Glomerular endothelial cell (primary cell): ENCODE results near the gene OSTF1. TPM values are rescaled to one million over a fixed set of nuclear protein-coding genes. Genes with fewer than 3 reads are reported as not detected.

Experiments
- DNase-seq: peaks from one replicate; pipeline ENCODE4 v3.0.0-alpha.2; 2011; ENCODE audit warnings: low read depth, low spot score; ENCODE audit errors: extremely low read depth
- total RNA-seq: library from RNA; depleted of rRNA; stranded (reverse); fragments of >200 nt; gene quantifications from 2 replicates; pipeline ENCODE4 v1.2.3, GENCODE V29; 2015

The OSTF1 gene
- 62.8 and 63.5 TPM in 2 replicates for total RNA-seq

- DNase-seq: no peak
These were observed at the start of gene OSTF1, which contains the start of gene NMRK1 for GRCh38 chr9:75087824-75088645. Gene OSTF1, plus strand, starts transcription at chr9:75088514. Its CDS starts 179 bp downstream, at chr9:75088693. Gene NMRK1, minus strand, starts transcription at chr9:75088155. Its CDS starts 5,040 bp downstream, at chr9:75083115.

DNA sequence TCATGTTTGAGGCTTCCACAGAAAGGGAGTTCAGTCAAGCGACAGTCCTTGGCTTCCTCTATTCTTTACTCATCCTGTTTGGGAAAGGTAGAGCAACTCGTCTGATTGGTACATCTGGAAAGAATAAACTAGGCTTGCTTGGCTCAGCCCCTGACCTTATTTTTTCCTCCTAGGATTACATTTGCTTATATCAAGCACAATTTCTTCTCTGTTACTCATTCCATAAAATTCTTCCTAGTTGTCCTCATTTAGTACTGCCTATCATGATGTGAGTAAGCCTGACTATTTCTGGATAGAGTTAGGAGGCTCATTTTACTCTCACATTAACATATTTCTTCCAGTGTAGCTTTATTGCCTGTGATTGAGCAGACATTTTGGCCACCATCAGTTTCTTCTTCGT is 49.3 kb upstream of the OSTF1 start:
- DNase-seq: no peak

DNA sequence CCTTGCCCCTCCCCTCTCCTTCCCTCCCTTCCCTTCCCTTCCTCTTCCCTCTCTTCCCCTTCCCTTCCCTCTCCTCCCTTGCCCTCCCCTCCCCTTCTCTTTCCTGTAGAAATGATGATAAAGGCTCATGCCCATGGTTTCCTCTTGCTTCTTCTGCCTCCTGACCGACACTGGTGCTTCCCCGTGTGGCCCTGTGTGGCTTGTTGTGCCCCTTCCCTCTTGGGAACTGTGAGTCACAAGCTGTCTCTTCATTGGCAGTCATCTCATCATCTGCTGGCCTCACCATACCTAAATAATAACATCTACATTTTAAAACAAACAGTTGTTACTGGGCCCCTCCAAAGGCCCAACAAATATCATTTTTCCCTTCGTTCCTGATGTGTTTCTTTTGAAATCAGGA is 48.5 kb upstream of the OSTF1 start:
- no peak for DNase-seq

- no peak for DNase-seq
These were observed 47.3 kb upstream of the OSTF1 start for GRCh38 chr9:75041041-75041440.

DNA sequence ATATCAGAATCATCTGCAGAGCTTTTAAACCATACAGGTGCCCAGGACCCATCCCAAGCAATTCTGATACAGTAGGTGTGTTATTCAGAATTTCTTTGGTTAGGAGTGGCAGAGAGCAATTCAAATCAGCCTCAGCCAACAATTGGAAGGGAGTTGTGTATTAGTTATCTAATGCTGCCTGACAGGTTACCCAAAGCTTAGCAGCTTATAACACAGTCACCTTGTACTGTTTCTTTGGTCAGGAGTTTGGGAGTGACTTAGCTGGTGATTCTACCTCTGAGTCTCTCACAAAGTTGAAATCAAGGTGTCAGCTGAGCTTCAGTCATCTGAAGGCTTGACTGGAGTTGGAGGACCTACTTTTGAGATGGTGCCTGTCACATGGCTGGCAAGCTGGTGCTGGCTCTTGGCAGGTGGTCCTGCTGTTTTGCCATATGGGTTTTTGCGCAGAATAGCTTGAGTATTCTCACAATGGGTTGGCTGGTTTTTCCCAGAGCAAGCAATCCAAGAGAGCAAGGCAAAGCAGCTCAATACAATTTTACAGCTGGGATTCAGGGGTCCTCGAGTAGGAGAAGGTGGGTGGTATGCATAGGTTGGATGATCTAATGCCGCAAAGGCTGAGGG is 41.5 kb upstream of the OSTF1 start:
- DNase-seq: no peak

- no peak for DNase-seq
These were observed 40.8 kb upstream of the OSTF1 start for GRCh38 chr9:75047506-75047905.

DNA sequence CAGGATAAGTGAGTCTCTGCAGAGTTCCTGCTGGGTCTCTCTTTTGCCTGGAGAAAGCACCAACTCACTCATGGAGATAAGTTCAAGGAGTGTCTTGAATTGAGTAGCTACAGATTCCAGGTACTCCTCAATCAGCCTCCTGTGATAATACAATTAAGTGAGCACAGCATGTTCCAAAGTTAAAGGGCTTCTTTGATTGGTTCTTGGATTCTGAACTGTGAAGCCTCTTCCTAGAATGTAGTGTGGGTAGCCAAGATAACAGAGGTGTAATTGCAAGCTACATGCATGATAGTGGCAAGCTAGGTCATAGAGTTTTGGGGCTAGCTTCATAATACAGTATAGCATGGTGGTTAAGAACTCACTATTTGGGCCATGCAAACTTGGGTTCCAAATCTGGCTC is 37.0 kb upstream of the OSTF1 start:
- no peak for DNase-seq

DNA sequence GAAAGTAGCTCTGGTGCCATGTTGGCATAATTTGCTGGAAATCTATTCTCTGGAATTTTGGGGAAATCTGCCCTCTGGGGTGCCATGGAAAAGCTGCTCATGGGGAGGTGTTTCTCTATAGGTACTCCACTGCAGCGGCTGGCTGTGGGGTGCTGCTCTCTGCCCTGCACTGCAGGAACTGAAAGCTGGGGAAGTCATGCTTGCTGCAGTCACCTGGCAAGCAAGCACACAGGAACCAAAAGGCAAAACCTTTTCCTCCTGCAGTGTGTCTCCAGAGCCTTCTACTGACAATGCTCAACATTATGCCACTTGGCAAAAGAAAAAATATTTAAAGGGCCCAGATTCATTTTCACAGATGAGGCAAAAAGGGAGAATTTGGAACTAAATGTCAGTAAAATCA is 34.4 kb upstream of the OSTF1 start:
- DNase-seq: no peak

GRCh38 chr9:75054368-75055001 is 33.8 kb upstream of the OSTF1 start:
- no peak for DNase-seq

DNA sequence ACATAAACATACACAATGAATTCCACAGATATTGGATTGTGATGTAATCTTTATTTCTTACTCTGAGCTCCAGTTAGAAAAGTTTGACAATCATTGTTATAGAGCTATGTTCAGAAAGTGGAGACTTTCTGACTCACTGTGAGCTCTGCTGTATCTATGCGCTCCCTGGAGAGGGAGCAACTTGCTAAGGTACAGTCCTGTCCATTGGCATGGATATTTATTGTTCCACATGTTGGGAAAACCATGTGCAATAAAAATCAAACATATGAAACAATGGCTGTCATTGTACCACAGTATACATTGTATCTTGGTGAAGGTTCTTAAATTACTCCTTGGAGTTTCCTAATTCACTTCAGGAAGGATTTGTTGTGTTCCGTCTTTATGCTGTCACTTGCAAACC is 27.1 kb upstream of the OSTF1 start:
- no peak for DNase-seq

DNA sequence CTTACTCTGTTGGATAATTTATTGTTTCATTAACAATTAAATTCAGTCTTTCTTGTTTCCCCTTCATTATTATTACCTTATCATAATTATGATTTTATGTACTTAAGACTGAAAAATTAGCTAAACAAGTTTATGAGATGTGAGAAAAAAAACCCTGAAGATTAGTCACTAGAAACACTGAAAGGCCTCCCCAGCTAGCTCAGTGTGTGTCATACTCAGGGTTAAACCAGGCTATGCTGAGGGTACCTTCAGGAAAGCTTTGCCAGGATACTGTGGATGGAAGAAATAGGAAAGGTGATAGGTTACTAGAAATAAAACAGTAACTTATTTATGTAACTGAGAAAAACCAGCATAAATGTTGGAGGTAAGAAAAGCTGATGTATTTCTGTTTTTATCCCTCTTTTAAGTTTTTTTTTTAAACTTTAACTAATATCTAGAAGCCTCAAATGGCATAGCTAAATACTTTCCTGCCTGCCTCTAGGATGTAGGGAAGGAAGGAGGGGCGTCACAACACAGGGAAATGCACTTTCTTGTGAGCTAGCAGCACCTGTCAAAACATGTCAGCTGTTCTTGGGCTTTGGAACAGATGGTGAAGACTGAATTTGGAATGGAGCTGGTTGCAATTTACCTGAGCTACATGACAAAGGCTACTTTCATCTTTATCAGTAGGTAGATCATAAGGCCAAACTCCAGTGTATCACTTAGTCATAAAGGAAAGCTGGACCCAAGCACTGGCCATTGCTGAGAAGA is 24.6 kb upstream of the OSTF1 start:
- DNase-seq: no peak

DNA sequence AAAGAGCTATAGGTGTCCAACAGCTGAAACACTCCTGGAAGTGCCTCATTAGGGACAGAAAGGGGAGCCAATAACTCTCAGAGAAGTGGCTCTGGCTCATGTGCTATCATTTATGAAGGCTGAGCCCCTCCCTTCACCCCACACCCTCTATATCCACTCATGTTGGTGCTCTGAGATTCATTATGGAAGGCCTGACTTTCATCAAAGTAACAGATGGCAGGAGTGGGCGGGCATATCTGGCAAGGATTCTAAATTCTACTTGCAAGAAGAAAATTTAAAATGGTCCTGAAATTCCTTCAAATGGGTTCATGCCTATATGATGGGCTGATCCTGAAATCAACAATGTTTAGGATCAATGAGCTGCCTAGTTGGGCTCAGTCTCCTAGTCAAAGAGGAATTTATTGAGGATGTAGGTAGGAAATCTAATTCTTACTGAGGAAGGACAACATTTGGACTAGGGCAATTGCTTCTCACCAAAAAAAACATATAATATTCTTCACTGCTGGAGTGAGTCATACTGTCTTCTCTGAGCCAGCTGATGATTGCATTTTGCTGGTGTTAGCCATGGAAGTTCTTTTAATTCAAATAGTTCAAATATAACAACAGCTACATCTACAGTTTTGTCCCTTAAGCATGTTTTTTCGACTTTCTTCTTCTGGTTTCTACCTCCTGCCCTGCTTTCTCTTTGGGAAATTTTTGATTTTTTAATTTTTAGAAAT is 23.8 kb upstream of the OSTF1 start:
- DNase-seq: no peak

GRCh38 chr9:75065510-75065909 is 22.8 kb upstream of the OSTF1 start:
- no peak for DNase-seq

- no peak for DNase-seq
These were observed 20.4 kb upstream of the OSTF1 start for GRCh38 chr9:75067894-75068293.

- no peak for DNase-seq
These were observed 19.1 kb upstream of the OSTF1 start for GRCh38 chr9:75069171-75069570.

GRCh38 chr9:75071530-75072122 is 16.7 kb upstream of the OSTF1 start:
- DNase-seq: no peak

DNA sequence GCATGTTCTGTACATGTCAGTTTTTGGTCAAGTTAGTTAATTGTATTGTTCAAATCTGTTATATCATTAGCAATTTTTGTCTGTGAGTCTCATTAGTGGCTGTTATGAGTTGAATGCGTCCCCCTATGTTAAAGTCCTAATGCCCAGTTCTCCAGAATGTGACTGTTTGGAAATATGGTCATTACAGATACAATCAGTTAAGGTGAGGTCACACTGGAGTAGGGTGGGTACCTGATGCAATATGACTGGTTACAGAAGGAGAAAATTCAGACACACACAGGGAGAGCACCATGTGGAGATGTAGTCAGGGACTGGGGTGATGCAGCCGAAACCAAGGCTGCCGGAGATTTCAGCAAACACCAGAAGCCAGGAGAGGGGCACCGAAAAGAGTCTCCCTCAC is 15.4 kb upstream of the OSTF1 start:
- DNase-seq: no peak

GRCh38 chr9:75081632-75082031 is 6.7 kb upstream of the OSTF1 start:
- no peak for DNase-seq

DNA sequence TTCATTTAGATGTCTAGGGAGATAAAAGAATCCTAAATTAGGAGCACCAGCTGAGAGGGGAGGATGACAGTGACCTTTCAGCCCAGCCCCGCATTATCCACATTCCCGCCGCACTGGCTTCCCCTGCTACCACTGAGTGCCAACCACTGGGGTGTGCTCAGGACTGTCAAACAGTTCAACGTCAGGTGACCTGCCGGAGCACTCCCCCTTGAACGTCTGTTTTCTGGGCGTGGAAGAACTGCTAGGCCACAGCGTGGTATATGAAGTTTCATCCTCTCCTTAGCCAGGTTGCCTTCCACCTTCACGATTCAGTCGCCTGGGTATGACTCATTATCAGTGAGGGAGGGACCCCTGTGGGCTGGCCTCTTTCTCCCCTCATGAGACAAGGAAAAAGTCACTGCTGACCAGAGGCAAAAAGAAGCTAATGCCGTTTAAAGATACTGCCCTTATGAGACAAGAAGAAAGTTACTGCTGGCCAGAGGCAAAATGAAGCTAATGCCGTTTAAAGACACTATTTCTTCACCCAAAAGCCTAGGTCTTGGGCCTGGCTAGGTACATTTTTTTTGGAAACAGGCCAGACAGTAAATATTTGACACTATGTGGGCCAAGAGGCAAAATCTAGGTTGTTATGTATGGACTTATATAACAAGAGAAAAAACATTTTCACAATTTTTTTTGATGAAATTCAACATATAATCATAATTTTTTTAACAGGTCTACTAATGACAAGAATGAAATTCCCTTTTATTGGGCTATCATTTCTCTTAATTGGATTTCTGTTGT is 4.9 kb upstream of the OSTF1 start:
- DNase-seq: no peak
